ENCODE data around the gene KRT32.

- TF ChIP-seq POLR2AphosphoS5 (IDR thresholded peaks at IDR 0.05; ENCODE audit: low read depth, low read length) (no peak), POLR2A (IDR thresholded peaks at IDR 0.05; ENCODE audit: low read depth, low read length) (no peak), TAF1 (IDR thresholded peaks at IDR 0.05; ENCODE audit: low read depth, low read length) (no peak)
Observed at GRCh38 chr17:41486316-41486715, 19.1 kb upstream of the KRT32 start.

All from GM12891 (cell line).